Mesodermal cell (in vitro differentiated cells): ENCODE measurements around the gene C10orf67.

Experiments
- H3K27ac ChIP-seq: 2 replicates; pipeline ENCODE4 v1.7.0; 2013; ENCODE audit warnings: mild to moderate bottlenecking, low read depth, low read length, moderate library complexity; ENCODE audit not compliant: severe bottlenecking
- H3K36me3 ChIP-seq: 2 replicates; pipeline ENCODE4 v1.7.1; 2013; ENCODE audit warnings: mild to moderate bottlenecking, low read length, moderate library complexity; ENCODE audit not compliant: control insufficient read depth, insufficient read depth
- H3K4me1 ChIP-seq: one replicate; pipeline ENCODE4 v1.7.1; 2013; ENCODE audit warnings: mild to moderate bottlenecking, low read length; ENCODE audit not compliant: insufficient read depth, control insufficient read depth, poor library complexity, severe bottlenecking
- H3K4me3 ChIP-seq: 2 replicates; pipeline ENCODE4 v1.7.0; 2013; ENCODE audit warnings: low read length, control low read depth, mild to moderate bottlenecking; ENCODE audit not compliant: insufficient read depth, poor library complexity, severe bottlenecking; ENCODE audit errors: extremely low read depth
- H3K9me3 ChIP-seq: 2 replicates; pipeline ENCODE4 v1.7.1; 2013; ENCODE audit warnings: mild to moderate bottlenecking, low read length, moderate library complexity; ENCODE audit not compliant: control insufficient read depth
- WGBS, 2 experiments: methylation state at CpG; one replicate each; pipeline ENCODE4 v1.1.5; 2013; ENCODE audit warnings: missing lambda C conversion rate in 2 of 2; ENCODE audit not compliant: insufficient coverage in 2 of 2; 5-methylcytosine and 5-hydroxymethylcytosine counted together

C10orf67 gene

DNA sequence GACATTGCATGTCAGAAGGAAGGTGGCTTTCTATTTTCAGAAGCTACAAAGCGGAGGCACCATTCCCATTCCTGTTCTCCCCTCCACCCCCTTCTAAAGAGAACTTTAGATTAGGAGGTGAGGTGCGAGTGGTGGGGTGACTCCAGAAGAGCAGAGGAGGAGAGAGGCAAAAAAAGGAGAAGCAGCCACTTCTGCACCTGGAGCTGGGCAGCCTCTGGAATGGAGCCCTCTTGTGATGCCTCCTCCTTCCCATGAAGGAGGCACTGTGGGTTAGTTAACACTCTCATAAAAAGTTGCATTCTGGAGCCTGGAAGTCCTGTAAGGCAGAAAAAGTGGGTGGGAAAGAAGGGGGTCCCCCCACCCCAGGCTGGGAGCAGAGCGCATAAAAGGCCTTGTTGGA lies 147.7 kb downstream of the C10orf67 start:
- H3K36me3 ChIP-seq = no peaks in the 10 kb centered on the region
- WGBS, 2 experiments = 10% methylated on average over 2 of the region's 3 CpGs; no CpG with 5 or more reads in 1 of the 2 experiments
- no peak overlapping the region for H3K4me3 ChIP-seq
- peaks cover 2% of the 10 kb centered on the region for H3K4me1 ChIP-seq
- no peak overlapping the region for H3K27ac ChIP-seq
- no peaks in the 10 kb centered on the region for H3K9me3 ChIP-seq

DNA sequence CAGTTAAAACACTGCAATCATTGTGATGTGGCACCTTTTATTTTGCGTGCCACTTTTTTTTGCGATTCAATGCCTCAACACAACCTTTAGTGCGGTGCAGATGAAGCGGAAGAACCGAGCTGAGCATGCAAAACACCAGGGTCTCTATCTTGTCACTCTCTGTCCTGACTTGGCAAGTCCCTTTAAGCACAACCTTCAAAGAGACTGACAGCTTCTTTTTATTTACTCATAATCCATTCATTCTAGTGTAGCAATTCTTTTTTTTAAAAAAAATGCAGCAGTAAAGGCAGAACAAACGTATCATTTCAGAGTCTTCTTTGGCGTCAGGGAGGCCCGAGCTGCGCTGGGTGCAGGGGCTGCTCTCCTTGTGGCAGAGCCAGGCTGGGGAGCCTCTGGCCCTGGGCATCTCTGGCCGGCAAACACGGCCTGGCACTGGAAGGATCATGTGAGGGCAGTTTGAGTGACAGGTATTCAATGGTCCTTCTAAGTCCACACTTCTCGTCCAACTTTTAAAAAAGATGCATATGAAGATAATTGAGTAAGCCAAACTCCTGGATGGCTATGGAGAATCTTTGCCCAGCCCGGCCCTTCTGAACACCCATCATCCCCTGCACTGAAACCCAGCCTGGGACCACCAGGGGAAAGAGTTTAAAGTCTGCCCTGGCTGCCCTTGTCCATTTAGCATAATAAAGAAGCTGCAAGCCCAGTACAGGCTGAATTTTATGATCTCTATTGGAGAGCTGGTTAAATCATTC lies 148.6 kb downstream of the C10orf67 start:
- Histone ChIP-seq H3K9me3 (no peaks in the 10 kb centered on the region), H3K27ac (no peak overlapping the region), H3K4me3 (no peak overlapping the region), H3K36me3 (no peaks in the 10 kb centered on the region), H3K4me1 (peaks cover 2% of the 10 kb centered on the region)
- WGBS, 2 experiments = 3 to 5% methylated on average over 9 to 10 of the region's 13 CpGs

DNA sequence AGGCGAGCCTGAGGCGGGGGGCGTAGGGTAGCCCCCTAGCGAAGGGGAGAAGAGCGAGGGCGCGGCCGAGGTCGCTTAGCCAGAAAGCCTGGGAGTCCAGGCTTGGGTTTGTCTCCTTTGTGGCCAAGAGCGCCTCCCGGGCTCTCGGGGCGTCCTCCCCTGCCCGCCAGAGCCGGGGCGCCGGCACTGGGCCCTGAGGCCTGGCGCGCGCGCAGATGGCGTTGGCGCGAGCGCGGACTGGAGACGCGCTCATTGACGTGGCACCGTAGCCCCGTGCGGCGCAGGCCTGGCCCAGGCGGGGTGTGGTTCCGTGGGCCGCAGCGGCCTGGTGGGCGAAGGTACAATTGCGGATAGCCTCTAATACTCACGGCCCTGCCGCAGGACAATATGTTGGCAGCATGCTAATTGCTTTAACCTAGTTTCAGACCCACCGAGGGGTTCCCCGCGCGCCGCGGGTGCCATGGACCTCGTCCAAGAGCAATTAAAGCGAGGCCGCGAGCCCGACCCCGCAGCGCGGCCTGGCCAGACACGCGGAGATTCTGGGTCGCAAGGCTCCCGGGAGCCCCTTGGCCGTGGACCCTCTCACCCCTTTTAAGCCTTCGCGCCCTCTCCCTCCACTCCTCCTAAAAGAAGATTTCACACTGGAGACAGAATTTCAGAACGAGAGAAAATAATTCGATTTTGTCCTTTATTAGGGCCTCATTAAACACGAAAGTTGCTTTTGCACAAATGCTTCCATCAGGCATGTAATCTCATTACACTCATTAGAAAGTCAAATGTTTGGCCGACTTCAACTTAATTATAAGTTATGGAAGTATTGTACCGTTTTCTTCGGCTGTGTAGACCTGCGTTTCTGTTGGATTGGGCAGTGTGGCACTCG lies 149.4 kb downstream of the C10orf67 start:
- Histone ChIP-seq H3K27ac (no peak overlapping the region), H3K4me3 (no peak overlapping the region), H3K9me3 (no peaks in the 10 kb centered on the region), H3K36me3 (no peaks in the 10 kb centered on the region), H3K4me1 (peaks cover 2% of the 10 kb centered on the region)
- 3 to 4% methylated on average over 63 to 65 of the region's 70 CpGs for WGBS, 2 experiments

DNA sequence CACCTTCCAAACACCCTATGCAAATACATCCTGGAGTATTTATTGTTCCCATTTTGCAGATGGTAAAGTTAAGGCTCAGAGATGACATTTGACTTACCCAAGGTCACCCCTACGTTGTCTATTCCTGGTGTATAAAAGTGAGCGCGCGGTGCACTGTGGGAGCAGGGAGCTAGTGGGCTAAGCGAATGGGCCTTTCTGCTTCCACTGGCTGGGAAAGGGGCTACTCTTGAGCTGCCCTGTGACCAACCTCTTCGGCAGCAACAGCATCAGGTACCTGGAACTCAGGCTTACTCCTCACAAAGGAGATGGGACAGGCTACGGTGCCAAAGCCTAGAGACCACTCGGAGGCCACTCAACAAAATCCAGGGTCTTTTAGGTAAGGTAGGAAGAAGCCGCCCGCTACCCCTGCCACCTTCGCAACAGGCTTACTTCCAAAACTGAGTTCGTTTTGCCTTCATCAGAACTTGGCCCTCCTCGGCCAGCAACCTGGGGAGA lies 150.1 kb downstream of the C10orf67 start:
- Histone ChIP-seq H3K27ac (no peak overlapping the region), H3K4me1 (peaks cover 2% of the 10 kb centered on the region), H3K4me3 (no peak overlapping the region), H3K36me3 (no peaks in the 10 kb centered on the region), H3K9me3 (no peaks in the 10 kb centered on the region)
- 13 to 28% methylated on average over 10 to 13 of the region's 13 CpGs for WGBS, 2 experiments

DNA sequence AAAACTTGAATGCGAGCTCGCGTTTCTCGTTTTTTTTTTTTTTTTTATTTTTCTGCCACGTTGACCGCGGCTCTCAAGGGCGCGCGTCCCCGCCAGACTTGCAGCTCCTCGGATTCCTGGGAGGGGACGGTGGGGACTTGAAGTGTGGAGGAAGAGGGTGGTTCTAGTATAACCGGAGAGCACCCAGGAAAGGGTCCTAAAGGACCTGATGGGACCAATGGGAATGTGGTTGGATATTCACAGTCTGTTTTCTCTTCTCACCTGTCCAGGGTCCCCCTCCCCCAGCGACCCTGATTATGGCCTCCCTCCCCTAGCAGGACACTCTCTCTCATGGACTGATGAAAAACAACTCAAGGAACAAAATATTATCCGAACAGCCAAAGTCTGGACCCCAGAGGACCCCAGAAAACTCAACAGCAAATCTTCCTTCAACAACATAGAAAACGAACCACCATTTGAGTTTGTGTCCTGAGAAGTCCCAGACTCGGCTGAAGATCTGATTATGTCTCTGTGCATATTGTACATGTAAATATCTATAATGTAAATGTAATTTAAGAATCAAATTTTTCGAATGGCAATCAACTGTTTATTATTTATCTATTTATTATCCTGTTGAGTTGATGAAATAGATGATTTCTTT lies 151.0 kb downstream of the C10orf67 start:
- Histone ChIP-seq H3K36me3 (no peaks in the 10 kb centered on the region), H3K4me3 (no peak overlapping the region), H3K9me3 (no peaks in the 10 kb centered on the region), H3K4me1 (peaks cover 2% of the 10 kb centered on the region), H3K27ac (no peak overlapping the region)
- WGBS, 2 experiments = 0 to 7% methylated on average over 1 to 14 of the region's 19 CpGs

DNA sequence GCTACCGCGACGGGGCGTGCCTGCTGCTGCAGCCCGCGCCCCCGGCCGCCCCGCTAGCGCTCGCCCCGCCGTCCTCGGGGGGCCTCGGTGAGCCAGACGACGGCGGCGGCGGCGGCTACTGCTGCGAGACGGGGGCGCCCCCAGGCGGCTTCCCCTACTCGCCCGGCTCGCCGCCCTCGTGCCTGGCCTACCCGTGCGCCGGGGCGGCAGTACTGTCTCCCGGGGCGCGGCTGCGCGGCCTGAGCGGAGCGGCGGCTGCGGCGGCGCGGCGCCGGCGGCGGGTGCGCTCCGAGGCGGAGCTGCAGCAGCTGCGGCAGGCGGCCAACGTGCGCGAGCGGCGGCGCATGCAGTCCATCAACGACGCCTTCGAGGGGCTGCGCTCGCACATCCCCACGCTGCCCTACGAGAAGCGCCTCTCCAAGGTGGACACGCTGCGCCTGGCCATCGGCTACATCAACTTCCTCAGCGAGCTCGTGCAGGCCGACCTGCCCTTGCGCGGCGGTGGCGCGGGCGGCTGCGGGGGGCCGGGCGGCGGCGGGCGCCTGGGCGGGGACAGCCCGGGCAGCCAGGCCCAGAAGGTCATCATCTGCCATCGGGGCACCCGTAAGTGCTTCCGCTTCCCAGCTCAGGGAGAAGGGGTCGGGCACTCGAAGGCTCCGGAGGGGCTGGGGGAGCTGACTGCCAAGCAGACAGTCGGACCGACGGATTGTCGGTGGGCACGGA lies 151.7 kb downstream of the C10orf67 start:
- 1% methylated on average over 59 to 75 of the region's 100 CpGs for WGBS, 2 experiments
- H3K4me3 ChIP-seq = no peak overlapping the region
- H3K4me1 ChIP-seq = peaks cover 2% of the 10 kb centered on the region
- H3K36me3 ChIP-seq = no peaks in the 10 kb centered on the region
- H3K27ac ChIP-seq = no peak overlapping the region
- H3K9me3 ChIP-seq = no peaks in the 10 kb centered on the region

DNA sequence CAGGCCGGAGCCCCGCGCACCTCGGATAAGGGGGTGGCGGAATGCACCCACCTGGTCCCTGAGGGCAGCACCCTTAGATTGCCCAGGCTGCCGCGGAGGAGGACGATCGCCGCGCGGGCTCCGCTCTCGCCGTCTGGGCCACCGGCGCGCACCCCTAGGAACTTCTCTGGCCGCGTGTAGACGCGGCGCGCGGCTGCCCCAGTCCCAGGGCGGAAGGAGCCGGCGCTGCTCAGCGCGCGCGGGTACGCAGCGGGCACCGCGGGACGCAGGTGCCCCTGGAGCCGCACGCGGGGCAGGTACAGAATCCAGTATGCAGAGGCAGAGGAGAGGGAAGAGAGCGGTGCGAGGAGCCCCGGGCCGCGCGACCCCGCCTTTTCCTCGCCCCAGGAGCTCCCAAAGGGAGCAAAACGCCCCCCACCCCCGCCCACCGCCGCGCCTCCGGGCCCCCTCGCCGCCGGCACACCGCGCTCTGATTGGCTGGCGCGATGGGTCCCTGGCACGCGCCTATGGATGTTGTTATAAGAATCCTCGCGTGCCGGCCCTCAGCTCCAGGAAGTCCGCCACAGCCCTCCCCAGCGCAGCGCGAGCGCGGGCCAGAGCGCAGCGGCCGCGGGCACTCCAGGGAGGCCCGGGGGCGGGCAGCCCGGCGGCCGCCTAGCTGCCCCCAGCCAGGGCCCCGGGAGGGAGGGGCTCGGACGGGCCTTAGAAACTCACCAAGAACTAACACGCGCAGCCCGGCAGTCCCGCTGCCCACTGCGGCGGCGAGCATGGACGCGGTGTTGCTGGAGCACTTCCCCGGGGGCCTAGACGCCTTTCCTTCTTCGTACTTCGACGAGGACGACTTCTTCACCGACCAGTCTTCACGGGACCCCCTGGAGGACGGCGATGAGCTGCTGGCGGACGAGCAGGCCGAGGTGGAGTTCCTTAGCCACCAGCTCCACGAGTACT lies 152.6 kb downstream of the C10orf67 start, which contains the start of gene PTF1A:
PTF1A (plus strand) TSS at position 549 of the 948 bp plus-strand sequence; CDS start at position 768, 219 bp downstream.
- WGBS, 2 experiments = 1 to 2% methylated on average over 52 to 78 of the region's 107 CpGs
- H3K9me3 ChIP-seq = no peaks in the 10 kb centered on the region
- H3K27ac ChIP-seq = no peak within 1 kb of the TSS
- H3K4me3 ChIP-seq = no peak within 1 kb of the TSS
- no peaks in the 10 kb centered on the region for H3K36me3 ChIP-seq
- H3K4me1 ChIP-seq = peaks cover 2% of the 10 kb centered on the region

GRCh38 chr10:23190872-23191763 lies 153.5 kb downstream of the C10orf67 start:
- Histone ChIP-seq H3K36me3 (no peaks in the 10 kb centered on the region), H3K4me3 (no peak overlapping the region)
- 2 to 3% methylated on average over 29 to 32 of the region's 36 CpGs for WGBS, 2 experiments

DNA sequence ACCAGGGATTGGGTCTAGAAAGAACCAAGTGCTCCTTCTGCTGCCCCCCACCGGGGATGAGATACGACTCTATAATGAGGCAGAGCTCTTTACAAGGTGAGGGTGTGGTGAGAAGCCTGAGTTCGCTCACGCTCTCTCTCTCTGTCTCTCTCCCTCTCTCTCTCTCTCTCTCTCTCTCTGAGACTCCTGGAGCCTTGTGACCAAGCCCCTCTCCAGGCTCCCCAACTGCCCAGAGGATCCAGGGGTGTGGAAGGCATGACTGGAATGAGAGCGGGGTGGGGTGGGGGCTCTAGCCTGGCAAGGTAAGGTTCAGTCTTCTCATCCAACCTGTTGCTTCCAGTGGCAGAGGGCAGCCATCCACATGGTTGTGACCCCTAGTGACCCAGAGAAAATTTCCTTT lies 155.6 kb downstream of the C10orf67 start:
- WGBS, 2 experiments = no CpG with 5 or more reads among the region's 5 CpGs
- Histone ChIP-seq H3K36me3 (no peaks in the 10 kb centered on the region), H3K4me3 (no peak overlapping the region), H3K4me1 (peaks cover 2% of the 10 kb centered on the region), H3K9me3 (no peaks in the 10 kb centered on the region), H3K27ac (no peak overlapping the region)

More at GRCh38 chr10:23190872-23191763, 153.5 kb downstream of the C10orf67 start:
- H3K9me3 ChIP-seq = no peaks in the 10 kb centered on the region
- peaks cover 2% of the 10 kb centered on the region for H3K4me1 ChIP-seq
- H3K27ac ChIP-seq = no peak overlapping the region
